Choroid plexus epithelial cell (primary cell): ENCODE measurements around the gene CFAP57.
A peak's percentile ranks its signal among the peaks of the same experiment; 100 is the strongest.

Experiments
- DNase-seq: peaks from one replicate; pipeline ENCODE4 v3.0.0-alpha.2; 2010; ENCODE audit warnings: low read depth
- H3K4me3 ChIP-seq: 2 replicates; pipeline ENCODE4 v1.5.1; 2011; ENCODE audit warnings: low read depth, mild to moderate bottlenecking, control low read depth, low read length, moderate library complexity
- TF ChIP-seq, protein P1 (sequence below): conservative IDR thresholded peaks from 2 replicates; pipeline ENCODE4 v1.5.1; 2011; ENCODE audit warnings: low read depth, mild to moderate bottlenecking, control low read depth, inconsistent platforms, low read length, moderate library complexity

The CFAP57 gene

DNA sequence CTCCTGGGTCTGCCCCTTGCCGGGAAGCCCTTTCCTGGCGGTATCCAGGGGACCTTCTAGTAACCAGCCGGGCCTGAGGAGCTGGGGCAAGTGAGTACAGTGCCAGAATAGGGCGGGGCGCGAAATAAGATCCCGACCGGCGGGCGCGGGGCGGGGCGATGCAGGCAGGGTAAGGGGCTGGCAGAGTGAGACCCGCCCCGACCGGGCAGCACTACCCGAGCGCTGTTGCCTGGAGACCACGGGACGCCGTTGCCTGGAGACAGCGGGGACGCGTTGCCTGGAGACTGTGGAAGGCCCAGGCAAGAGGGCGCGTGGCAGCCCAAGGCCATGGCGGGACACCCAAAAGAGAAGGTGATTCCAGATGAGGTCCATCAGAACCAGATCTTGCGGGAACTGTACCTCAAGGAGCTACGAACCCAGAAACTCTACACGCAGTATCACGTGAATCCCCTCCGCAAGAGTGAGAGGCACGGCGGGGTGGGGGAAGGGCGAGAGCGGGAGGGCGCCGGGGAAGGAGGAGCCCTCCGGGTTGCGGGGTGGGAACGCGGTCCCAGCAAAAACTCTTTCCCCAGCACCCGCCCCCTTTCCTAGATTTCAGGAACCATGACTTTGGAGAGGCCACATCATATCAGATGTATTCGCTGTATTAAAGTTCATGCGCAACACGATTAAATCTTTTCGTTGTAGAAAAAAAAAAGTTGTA, 24.4 kb upstream of the CFAP57 start:
- DNase-seq = peak; percentile 67

DNA sequence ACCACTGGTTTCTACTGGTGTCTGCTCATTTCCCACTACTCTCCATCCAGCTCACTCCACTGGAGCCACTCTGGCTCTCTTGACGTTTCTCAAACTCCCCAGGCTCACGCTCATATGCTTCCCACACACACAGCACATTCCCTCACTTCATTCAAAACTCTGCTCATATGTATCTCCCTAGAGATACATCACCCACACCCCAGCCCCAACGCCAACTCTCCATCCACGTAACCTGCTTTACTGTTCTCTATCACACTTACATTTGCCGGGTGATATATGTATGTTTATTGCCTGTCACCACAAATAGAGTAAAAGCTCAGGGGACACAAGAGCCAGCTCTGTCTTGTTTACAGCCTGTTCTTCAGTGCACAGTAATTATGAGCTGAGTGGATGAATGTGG, 22.2 kb upstream of the CFAP57 start:
- TF ChIP-seq, protein P1, sequence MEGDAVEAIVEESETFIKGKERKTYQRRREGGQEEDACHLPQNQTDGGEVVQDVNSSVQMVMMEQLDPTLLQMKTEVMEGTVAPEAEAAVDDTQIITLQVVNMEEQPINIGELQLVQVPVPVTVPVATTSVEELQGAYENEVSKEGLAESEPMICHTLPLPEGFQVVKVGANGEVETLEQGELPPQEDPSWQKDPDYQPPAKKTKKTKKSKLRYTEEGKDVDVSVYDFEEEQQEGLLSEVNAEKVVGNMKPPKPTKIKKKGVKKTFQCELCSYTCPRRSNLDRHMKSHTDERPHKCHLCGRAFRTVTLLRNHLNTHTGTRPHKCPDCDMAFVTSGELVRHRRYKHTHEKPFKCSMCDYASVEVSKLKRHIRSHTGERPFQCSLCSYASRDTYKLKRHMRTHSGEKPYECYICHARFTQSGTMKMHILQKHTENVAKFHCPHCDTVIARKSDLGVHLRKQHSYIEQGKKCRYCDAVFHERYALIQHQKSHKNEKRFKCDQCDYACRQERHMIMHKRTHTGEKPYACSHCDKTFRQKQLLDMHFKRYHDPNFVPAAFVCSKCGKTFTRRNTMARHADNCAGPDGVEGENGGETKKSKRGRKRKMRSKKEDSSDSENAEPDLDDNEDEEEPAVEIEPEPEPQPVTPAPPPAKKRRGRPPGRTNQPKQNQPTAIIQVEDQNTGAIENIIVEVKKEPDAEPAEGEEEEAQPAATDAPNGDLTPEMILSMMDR = no peak
- no peak overlapping the region for H3K4me3 ChIP-seq
- DNase-seq = no peak

More for the DNA sequence above, 24.4 kb upstream of the CFAP57 start:
- TF ChIP-seq, protein P1 = no peak
- H3K4me3 ChIP-seq = peak overlapping the region; percentile 64

DNA sequence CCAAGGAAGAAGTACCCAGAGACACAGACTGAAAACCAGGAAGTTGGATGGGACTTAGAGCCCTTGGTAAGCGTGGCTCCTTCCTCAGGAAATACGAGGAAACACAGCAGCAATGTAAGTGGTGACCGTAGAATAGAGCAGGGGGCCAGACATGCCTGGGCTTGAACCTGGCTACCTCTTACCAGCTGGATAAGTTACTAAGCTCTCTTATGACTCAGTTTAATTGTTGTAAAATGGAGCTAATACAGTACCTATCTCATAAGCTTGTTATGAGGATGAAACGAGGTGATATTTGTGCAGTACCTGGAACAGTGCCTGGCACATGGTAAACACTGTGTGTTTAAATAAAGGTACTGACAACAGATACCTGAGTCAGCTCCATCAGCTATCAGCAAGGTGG, 19.3 kb upstream of the CFAP57 start:
- H3K4me3 ChIP-seq = no peak overlapping the region
- peak; percentile 5 for DNase-seq
- TF ChIP-seq, protein P1 = no peak

DNA sequence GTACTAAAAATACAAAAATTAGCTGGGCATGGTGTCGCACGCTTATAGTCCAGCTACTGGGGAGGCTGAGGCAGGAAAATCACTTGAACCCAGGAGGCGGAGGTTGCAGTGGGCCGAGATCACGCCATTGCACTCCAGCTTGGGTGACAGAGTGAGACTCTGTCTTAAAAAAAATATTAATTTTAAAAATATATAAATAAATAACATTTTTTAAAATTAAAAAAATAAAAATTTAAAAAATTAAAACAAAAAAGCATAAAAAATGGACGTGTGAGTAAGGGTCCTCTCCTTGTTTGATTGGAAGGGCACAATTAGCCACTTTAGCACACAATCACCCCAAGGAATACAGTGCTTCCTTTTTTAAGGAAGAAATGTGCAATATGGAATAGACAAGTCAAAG, 18.7 kb upstream of the CFAP57 start:
- no peak overlapping the region for H3K4me3 ChIP-seq
- no peak for DNase-seq
- TF ChIP-seq, protein P1 = no peak

DNA sequence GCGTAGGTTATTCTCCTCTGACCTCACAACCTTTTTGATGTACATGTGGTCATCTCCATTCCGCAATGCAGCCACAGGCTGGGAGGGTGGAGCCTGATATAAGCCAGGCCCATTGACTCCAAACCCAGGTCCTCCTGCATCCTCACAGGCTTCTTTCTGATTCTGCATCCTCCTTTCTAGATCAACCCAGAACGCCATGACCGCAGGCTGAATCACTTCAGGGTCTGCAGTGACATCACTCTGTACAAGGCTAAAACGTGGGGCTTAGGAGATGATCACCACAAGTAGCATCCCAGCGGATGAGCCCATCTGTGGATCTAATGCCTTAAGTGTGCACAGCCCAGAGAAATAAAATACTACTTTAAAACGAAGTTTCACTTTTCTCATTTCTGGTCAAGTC, 16.1 kb upstream of the CFAP57 start:
- no peak for DNase-seq
- no peak overlapping the region for H3K4me3 ChIP-seq
- TF ChIP-seq, protein P1 = no peak

DNA sequence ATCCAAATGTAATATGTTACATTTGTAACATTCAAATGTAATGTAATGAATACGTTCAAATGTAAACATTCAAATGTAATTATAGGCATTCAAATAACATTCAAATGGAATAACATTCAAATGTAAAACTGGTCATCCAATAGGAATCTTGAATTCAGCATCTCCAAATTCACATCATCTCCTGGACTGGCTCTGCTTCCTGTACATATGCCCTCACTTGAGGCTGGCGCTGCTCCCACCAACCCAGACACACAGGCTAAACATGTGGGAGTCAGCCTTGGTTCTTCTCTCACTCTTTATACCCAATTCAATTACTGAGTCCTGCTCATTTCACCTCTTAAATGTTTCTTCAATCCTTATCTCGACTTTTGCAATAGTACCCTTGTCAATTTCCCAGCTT, 7.0 kb upstream of the CFAP57 start:
- TF ChIP-seq, protein P1 = no peak
- H3K4me3 ChIP-seq = no peak overlapping the region
- no peak for DNase-seq

DNA sequence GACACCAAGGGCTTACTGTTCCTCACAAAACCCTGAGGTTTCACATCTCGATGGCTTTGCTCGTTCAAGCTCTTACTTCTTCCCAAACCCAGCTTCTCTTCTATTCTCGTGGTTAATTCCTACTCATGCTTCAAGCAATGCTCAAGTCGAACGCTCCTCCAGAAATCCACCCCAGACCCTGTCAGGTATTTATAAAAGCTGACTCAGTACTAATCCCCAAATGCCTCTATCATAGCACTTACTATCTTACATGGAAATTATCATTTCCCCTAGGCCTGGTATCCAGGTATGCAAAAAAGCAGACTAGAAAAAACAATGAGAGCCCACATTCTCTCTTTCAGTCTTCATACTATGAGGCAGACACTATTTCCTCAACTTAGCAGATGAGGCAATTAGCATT, 6.4 kb upstream of the CFAP57 start:
- no peak overlapping the region for H3K4me3 ChIP-seq
- DNase-seq = no peak
- TF ChIP-seq, protein P1 = no peak
